DND-41 (cell line): ENCODE measurements around the gene HSPA1A.

Experiments
- ATAC-seq: fragments of 200-7000 bp; cut with Tn5 transposase; 3 replicates; pipeline ENCODE4 v1.9.1; 2021; ENCODE audit warnings: low read depth; ENCODE audit not compliant: insufficient read depth
- DNase-seq: peaks from one replicate; pipeline ENCODE4 v3.0.0-alpha.2; 2020
- H2AFZ ChIP-seq: 2 replicates; pipeline ENCODE4 v1.6.0; 2012; ENCODE audit warnings: low read depth, low read length
- H3K27ac ChIP-seq: 2 replicates; pipeline ENCODE4 v1.5.1; 2012; ENCODE audit warnings: low read length, inconsistent platforms
- H3K27me3 ChIP-seq: fragments of 200-600 bp; sonication (generic); 2 replicates; pipeline ENCODE4 v1.6.0; 2012; ENCODE audit warnings: low read length, mild to moderate bottlenecking, inconsistent platforms; ENCODE audit not compliant: insufficient read depth, poor library complexity
- H3K36me3 ChIP-seq: 2 replicates; pipeline ENCODE4 v1.5.1; 2012; ENCODE audit warnings: low read length, inconsistent platforms; ENCODE audit not compliant: insufficient read depth
- H3K4me1 ChIP-seq: 2 replicates; pipeline ENCODE4 v1.5.1; 2012; ENCODE audit warnings: mild to moderate bottlenecking, low read length; ENCODE audit not compliant: insufficient read depth
- H3K4me2 ChIP-seq: 2 replicates; pipeline ENCODE4 v1.6.0; 2012; ENCODE audit warnings: mild to moderate bottlenecking, moderate library complexity, low read length, inconsistent platforms; ENCODE audit not compliant: insufficient read depth
- H3K4me3 ChIP-seq, 2 experiments: fragments of 200-600 bp in 1 of 2; shearing (Covaris generic) in 1 of 2; 2 replicates each; pipeline ENCODE4 v1.5.1; 2012 to 2016; ENCODE audit warnings: inconsistent platforms in 2 of 2, low read length in 2 of 2, mild to moderate bottlenecking in 2 of 2, low read depth in 1 of 2, moderate library complexity in 1 of 2
- H3K79me2 ChIP-seq: 2 replicates; pipeline ENCODE4 v1.6.0; 2012; ENCODE audit warnings: low read length, inconsistent platforms; ENCODE audit not compliant: insufficient read depth
- H3K9ac ChIP-seq: 2 replicates; pipeline ENCODE4 v1.6.0; 2012; ENCODE audit warnings: low read depth, mild to moderate bottlenecking, inconsistent platforms, low read length, moderate library complexity
- H3K9me3 ChIP-seq: 2 replicates; pipeline ENCODE4 v1.5.1; 2012; ENCODE audit warnings: low read length, moderate library complexity, mild to moderate bottlenecking, inconsistent platforms; ENCODE audit not compliant: insufficient read depth, severe bottlenecking
- H4K20me1 ChIP-seq: 2 replicates; pipeline ENCODE4 v1.6.0; 2012; ENCODE audit warnings: low read length; ENCODE audit not compliant: insufficient read depth
- CTCF ChIP-seq: IDR thresholded peaks from 2 replicates; pipeline ENCODE4 v1.5.1; 2012; ENCODE audit warnings: borderline replicate concordance, low read length, moderate library complexity, mild to moderate bottlenecking; ENCODE audit not compliant: poor library complexity, severe bottlenecking; ENCODE audit errors: extremely low read depth
- EZH2 ChIP-seq: IDR thresholded peaks from 3 replicates; pipeline ENCODE4 v1.6.1; 2012; ENCODE audit warnings: borderline replicate concordance, low read depth, mild to moderate bottlenecking, moderate library complexity, low read length, inconsistent platforms; ENCODE audit not compliant: severe bottlenecking

The HSPA1A gene

GRCh38 chr6:31825553-31825952 is 10.2 kb downstream of the HSPA1A start:
- Histone ChIP-seq H3K4me3 (no peak overlapping the region), H3K4me2 (no peak overlapping the region), H3K27ac (no peak overlapping the region; the same call in 1 of the 2 replicates), H4K20me1 (no peaks in the 10 kb centered on the region; the same call in 1 of the 2 replicates), H2AFZ (no peak overlapping the region), H3K9ac (no peak overlapping the region), H3K9me3 (no peaks in the 10 kb centered on the region), H3K27me3 (no peaks in the 10 kb centered on the region), H3K79me2 (peaks cover 18% of the 10 kb centered on the region), H3K36me3 (no peaks in the 10 kb centered on the region), H3K4me1 (peaks cover 47% of the 10 kb centered on the region)
- DNase-seq (no peak), ATAC-seq (no peak)
- TF ChIP-seq EZH2 (no peak), CTCF (no peak)

- H3K79me2 ChIP-seq = peaks cover 31% of the 10 kb centered on the region
- H4K20me1 ChIP-seq = no peaks in the 10 kb centered on the region; the same call in 1 of the 2 replicates
Measured at GRCh38 chr6:31826793-31827285, 11.5 kb downstream of the HSPA1A start.

GRCh38 chr6:31827286-31828079 is 12.1 kb downstream of the HSPA1A start, which contains the start of gene HSPA1B:
Gene HSPA1B, plus strand, starts transcription at chr6:31827738. Its CDS starts 213 bp downstream, at chr6:31827951.
- peak within 1 kb of the TSS; percentile 93 for H3K4me2 ChIP-seq
- H3K79me2 ChIP-seq = peaks cover 29% of the 10 kb centered on the region
- H3K36me3 ChIP-seq = no peaks in the 10 kb centered on the region
- H3K9ac ChIP-seq = peak within 1 kb of the TSS; percentile 85
- H3K27ac ChIP-seq = peak within 1 kb of the TSS; percentile 89
- no peaks in the 10 kb centered on the region for H3K27me3 ChIP-seq
- H3K9me3 ChIP-seq = no peaks in the 10 kb centered on the region
- peaks cover 46% of the 10 kb centered on the region for H3K4me1 ChIP-seq
- ATAC-seq (peak; percentile 84), DNase-seq (peak; percentile 97)
- peak within 1 kb of the TSS; percentile 83 for H2AFZ ChIP-seq
- peak within 1 kb of the TSS; percentile 32 to 69; a peak in 3 of 4 replicates for H3K4me3 ChIP-seq
- TF ChIP-seq CTCF = no peak
- no peaks in the 10 kb centered on the region; the same call in 1 of the 2 replicates for H4K20me1 ChIP-seq

More at GRCh38 chr6:31826793-31827285, 11.5 kb downstream of the HSPA1A start:
- DNase-seq = peak; percentile 70
- no peaks in the 10 kb centered on the region for H3K9me3 ChIP-seq
- H3K36me3 ChIP-seq = no peaks in the 10 kb centered on the region
- H3K9ac ChIP-seq = peak overlapping the region; percentile 85
- TF ChIP-seq CTCF (no peak), EZH2 (no peak)
- H3K27me3 ChIP-seq = no peaks in the 10 kb centered on the region
- H3K4me3 ChIP-seq = peak overlapping the region; percentile 32 to 69; a peak in 3 of 4 replicates
- ATAC-seq = peak; percentile 43
- peaks cover 48% of the 10 kb centered on the region for H3K4me1 ChIP-seq
- H2AFZ ChIP-seq = peak overlapping the region; percentile 83
- H3K27ac ChIP-seq = peak overlapping the region; percentile 89
- peak overlapping the region; percentile 93 for H3K4me2 ChIP-seq
